GM12878 (cell line): Measurements from ENCODE around the gene C3. TPM values are rescaled to one million over a fixed set of nuclear protein-coding genes. Genes with fewer than 3 reads are reported as not detected.
"Not testable (repeated sequence)": the region's sequence is repeated elsewhere in the genome, so short reads cannot be mapped to it uniquely, and the experiment has no call there.

ENCODE experiments used
- ATAC-seq: fragments of 200-7000 bp; cut with Tn5 transposase; 3 replicates; pipeline ENCODE4 v1.9.1; 2020; ENCODE audit warnings: mild to moderate bottlenecking, moderate library complexity
- BruUV-seq: library from RNA; stranded (reverse); fragments of 400-500 nt; replicated peaks from 2 replicates; lab custom pipeline; 2021; lab: Mats Ljungman, UMichigan
- CTCF ChIA-PET: fragments of 300-600 bp; sonication (Branson Sonifier 250); formaldehyde crosslinking; extraction: SDS; loops from one replicate; lab custom pipeline; 2021; ENCODE audit warnings: inconsistent platforms; lab: Yijun Ruan, JAX
- POLR2A ChIA-PET: fragments of 350-600 bp; formaldehyde crosslinking; extraction: SDS; loops from one replicate; lab custom pipeline; 2021; ENCODE audit warnings: inconsistent platforms; lab: Charles Lee
- RAD21 ChIA-PET: fragments of 300-600 bp; sonication (Branson Sonifier 250); formaldehyde crosslinking; loops from one replicate; lab custom pipeline; 2023; ENCODE audit warnings: antibody characterized with exemption; ENCODE audit not compliant: unreplicated experiment; lab: Charles Lee
- SMC1A ChIA-PET: fragments of 300-600 bp; sonication (Branson Sonifier 250); formaldehyde crosslinking; loops from one replicate; lab custom pipeline; 2023; ENCODE audit not compliant: unreplicated experiment, uncharacterized antibody; lab: Charles Lee
- DNase-seq: peaks from one replicate; pipeline ENCODE4 v3.0.0-alpha.2; 2011; ENCODE audit warnings: low read depth, low spot score
- FAIRE-seq: peaks from 3 replicates; lab custom pipeline; 2011; peaks lifted over from hg19 to GRCh38; lab: Jason Lieb, UNC
- H2AFZ ChIP-seq: 2 replicates; pipeline ENCODE4 v1.6.0; 2011; ENCODE audit warnings: low read depth, low read length, control low read depth; ENCODE audit not compliant: control insufficient read depth
- H3K27ac ChIP-seq: 2 replicates; pipeline ENCODE4 v1.5.1; 2011; ENCODE audit warnings: control low read depth; ENCODE audit not compliant: control insufficient read depth, insufficient read depth
- H3K27me3 ChIP-seq, 2 experiments: replicated peaks in 1 of 2; 2 replicates each; pipeline versions ENCODE4 v1.6.0 to v1.6.1; 2011; ENCODE audit warnings: low read length in 1 of 2; ENCODE audit not compliant: control insufficient read depth in 2 of 2, insufficient read depth in 2 of 2
- H3K36me3 ChIP-seq, 2 experiments: 2 replicates each; pipeline ENCODE4 v1.5.1; 2011; ENCODE audit warnings: low read length in 1 of 2; ENCODE audit not compliant: control insufficient read depth in 2 of 2, insufficient read depth in 2 of 2
- H3K4me1 ChIP-seq: 2 replicates; pipeline ENCODE4 v1.6.1; 2011; ENCODE audit warnings: mild to moderate bottlenecking, low read length, moderate library complexity, mixed read lengths; ENCODE audit not compliant: control insufficient read depth, insufficient read depth
- H3K4me2 ChIP-seq: 2 replicates; pipeline ENCODE4 v1.6.0; 2011; ENCODE audit warnings: control low read depth; ENCODE audit not compliant: control insufficient read depth, insufficient read depth
- H3K4me3 ChIP-seq: fragments of 200-600 bp; sonication (generic); 2 replicates; pipeline ENCODE4 v1.5.1; 2016
- H3K79me2 ChIP-seq: 2 replicates; pipeline ENCODE4 v1.6.0; 2011; ENCODE audit warnings: low read length; ENCODE audit not compliant: control insufficient read depth, insufficient read depth
- H3K9ac ChIP-seq: 2 replicates; pipeline ENCODE4 v1.8.0; 2011; ENCODE audit warnings: low read length, control low read depth, mixed read lengths; ENCODE audit not compliant: control insufficient read depth, insufficient read depth
- H3K9me3 ChIP-seq: replicated peaks from 3 replicates; pipeline ENCODE4 v1.5.1; 2011; ENCODE audit warnings: mild to moderate bottlenecking, low read length; ENCODE audit not compliant: control insufficient read depth, insufficient read depth
- H4K20me1 ChIP-seq: 2 replicates; pipeline ENCODE4 v1.6.0; 2011; ENCODE audit not compliant: control insufficient read depth, insufficient read depth
- FOXM1 ChIP-seq: IDR thresholded peaks from 2 replicates; pipeline ENCODE4 v1.6.1; 2012; ENCODE audit warnings: low read depth, mild to moderate bottlenecking, inconsistent platforms, low read length, moderate library complexity
- NKRF ChIP-seq: fragments of 450-650 bp; conservative IDR thresholded peaks from 2 replicates; pipeline ENCODE4 v1.6.1; 2017; ENCODE audit warnings: mild to moderate bottlenecking, moderate library complexity
- WGBS: methylation state at CpG from one replicate; pipeline ENCODE4 v1.1.6; 2016; ENCODE audit warnings: low lambda C conversion rate; ENCODE audit not compliant: insufficient replicate concordance, insufficient coverage; ENCODE audit errors: missing lambda C conversion rate; 5-methylcytosine and 5-hydroxymethylcytosine counted together
- in situ Hi-C: fragments of 300-500 bp; cut with MboI; formaldehyde crosslinking; loops from 9 replicates; pipeline ENCODE4 v1.14.3; 2018; ENCODE audit warnings: mixed read lengths
- intact Hi-C: fragments of 100-400 bp; cut with micrococcal nuclease; formaldehyde crosslinking; loops from one replicate; pipeline ENCODE4 v1.14.2; 2022; ENCODE audit not compliant: unreplicated experiment
- polyA plus RNA-seq, 11 experiments: library from polyadenylated mRNA; depleted of rRNA in 4 of 11; unstranded in 6 of 11; stranded (reverse) in 5 of 11; fragments of >200 nt; fragmentation: Nextera tagmentation in 4 of 11; fragmentation: Illumina TruSeq in 1 of 11; extraction: Ambion mirVana in 4 of 11; extraction: Trizol in 1 of 11; gene quantifications; 1 replicate in 1 of 11; 2 replicates in 10 of 11; pipeline versions ENCODE4 v1.2.1 to v1.2.3, GENCODE V29; 2011 to 2016; ENCODE audit warnings: inconsistent platforms in 2 of 11, missing spikeins in 2 of 11, low read depth in 1 of 11
- total RNA-seq, 4 experiments: library from RNA; depleted of rRNA in 3 of 4; stranded (reverse); fragments of >200 nt in 3 of 4; fragmentation: Illumina TruSeq in 1 of 4; extraction: Trizol in 1 of 4; gene quantifications; 2 replicates each; pipeline versions ENCODE4 v1.2.1 to v1.2.3, GENCODE V29; 2013 to 2021

The C3 gene
- total and polyA plus RNA-seq, 10 of the 15 experiments (the other 5 are each of a cell fraction or from before 2014, with no cell fraction given), result 0.20 to 6.7 (median 0.72) TPM

- no peak for TF ChIP-seq NKRF
- no peak for TF ChIP-seq FOXM1
Measured at GRCh38 chr19:6644796-6645195, 75.7 kb downstream of the C3 start (continued).

GRCh38 chr19:6640333-6640732, 80.1 kb downstream of the C3 start:
- H3K4me2 ChIP-seq, H3K9ac ChIP-seq, in situ Hi-C loops, BruUV-seq, H3K27me3 ChIP-seq, H3K36me3 ChIP-seq, H4K20me1 ChIP-seq, ATAC-seq, H2AFZ ChIP-seq, FAIRE-seq, H3K9me3 ChIP-seq, H3K4me3 ChIP-seq, DNase-seq, H3K79me2 ChIP-seq: not testable (repeated sequence)
- intact Hi-C loops, result loop anchor here (2.0 kb wide), 1 partner anchor 30 kb away; the partner anchor contains the start of gene TNFSF14
- peak overlapping the region; percentile 13 for H3K27ac ChIP-seq
- SMC1A ChIA-PET, result interaction anchor here (0.9 to 6.3 kb wide), 7 partner anchors 8 to 53 kb away, joined by 3 to 58 read pairs (median 14); no protein-coding TSS in a partner anchor
- 90% methylated on average over 9 of the region's 9 CpGs for WGBS
- H3K4me1 ChIP-seq, result peaks cover 30% of the 10 kb centered on the region
- CTCF ChIA-PET, result interaction anchor here (0.8 to 3.9 kb wide), 4 partner anchors 9 to 123 kb away, joined by 3 to 20 read pairs (median 9); partner anchors contain the start of gene GPR108
- RAD21 ChIA-PET, result interaction anchor here (1.7 to 4.8 kb wide), 4 partner anchors 17 to 123 kb away, joined by 6 to 41 read pairs (median 14); partner anchors contain the start of gene TNFSF14
- POLR2A ChIA-PET, result interaction anchor here (1.6 to 2.0 kb wide), 2 partner anchors 14 to 97 kb away, joined by 4 to 9 read pairs; partner anchors contain the start of gene GPR108
